Measurements from ENCODE around the gene SDC1.

The SDC1 gene

DNA sequence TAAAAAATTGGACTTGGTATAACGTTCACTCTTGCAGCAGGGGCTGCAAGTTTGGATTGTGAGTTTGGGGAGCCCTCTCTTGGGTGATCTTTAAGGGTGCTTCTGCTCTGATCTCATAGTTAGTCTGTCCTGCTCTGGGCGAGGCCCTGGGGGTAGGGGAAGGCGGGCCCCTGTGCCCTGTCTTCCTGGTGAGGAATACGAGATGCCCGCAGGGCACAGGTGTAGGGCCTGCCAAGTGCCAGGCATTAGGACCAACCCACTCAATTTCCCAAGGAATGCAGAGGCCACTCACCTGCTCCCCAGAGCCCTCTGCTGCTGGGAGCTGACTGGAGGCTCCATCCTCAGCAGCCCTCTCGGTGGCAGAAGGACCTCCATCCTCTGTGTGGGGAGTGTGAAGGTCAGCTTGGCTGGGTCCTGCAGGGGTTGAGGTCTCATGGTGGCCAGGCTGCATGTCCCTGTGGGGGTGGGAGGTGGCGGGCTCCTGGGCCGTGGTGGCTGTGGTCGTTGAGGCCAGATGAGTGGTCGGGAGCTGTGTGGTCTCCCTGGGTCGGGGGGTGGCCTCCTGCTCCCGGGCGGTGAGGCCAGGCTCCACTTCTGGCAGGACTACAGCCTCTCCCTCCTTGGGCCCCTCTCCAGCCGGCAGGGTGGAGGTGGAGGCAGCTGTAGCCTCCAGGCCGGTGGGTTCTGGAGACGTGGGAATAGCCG lies 21.3 kb downstream of the SDC1 start:
- H3K4me3 ChIP-seq (ENCODE audit: low read depth, low read length): no peak overlapping the region
- no peaks in the 10 kb centered on the region for H3K9me3 ChIP-seq (ENCODE audit: control insufficient read depth, insufficient read depth, low read length)
- H3K9ac ChIP-seq (ENCODE audit: low read depth, low read length): no peak overlapping the region
- H3K36me3 ChIP-seq (ENCODE audit: control insufficient read depth, insufficient read depth, low read length): peaks cover 49% of the 10 kb centered on the region
- no peaks in the 10 kb centered on the region for H3K27me3 ChIP-seq (ENCODE audit: control insufficient read depth, insufficient read depth, low read length)
- no peaks in the 10 kb centered on the region for H3K4me1 ChIP-seq (ENCODE audit: control insufficient read depth, insufficient read depth, low read length)
- no peak overlapping the region for H3K27ac ChIP-seq (ENCODE audit: low read depth, low read length)

DNA sequence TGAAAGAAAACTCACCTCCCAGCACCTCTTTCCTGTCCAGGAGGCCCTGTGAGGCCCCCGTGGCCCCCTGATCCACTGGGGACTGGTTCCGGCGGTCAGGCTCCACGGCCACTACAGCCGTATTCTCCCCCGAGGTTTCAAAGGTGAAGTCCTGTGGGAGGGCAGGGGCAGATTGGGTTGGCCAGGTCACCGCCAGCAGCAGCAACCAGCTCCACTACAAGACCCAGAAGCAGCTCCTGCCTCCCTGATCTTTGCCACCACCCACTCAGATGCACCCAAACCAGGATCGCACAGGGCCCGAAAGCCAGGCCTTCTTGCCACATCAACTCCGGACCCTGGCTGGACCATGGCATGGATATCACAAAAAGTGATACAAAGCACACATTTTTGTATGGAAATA lies 21.9 kb downstream of the SDC1 start:
- Histone ChIP-seq H3K36me3 (ENCODE audit: control insufficient read depth, insufficient read depth, low read length) (peaks cover 49% of the 10 kb centered on the region), H3K9me3 (ENCODE audit: control insufficient read depth, insufficient read depth, low read length) (no peaks in the 10 kb centered on the region), H3K27me3 (ENCODE audit: control insufficient read depth, insufficient read depth, low read length) (no peaks in the 10 kb centered on the region), H3K4me3 (ENCODE audit: low read depth, low read length) (no peak overlapping the region), H3K4me1 (ENCODE audit: control insufficient read depth, insufficient read depth, low read length) (no peaks in the 10 kb centered on the region), H3K27ac (ENCODE audit: low read depth, low read length) (no peak overlapping the region), H3K9ac (ENCODE audit: low read depth, low read length) (no peak overlapping the region)

DNA sequence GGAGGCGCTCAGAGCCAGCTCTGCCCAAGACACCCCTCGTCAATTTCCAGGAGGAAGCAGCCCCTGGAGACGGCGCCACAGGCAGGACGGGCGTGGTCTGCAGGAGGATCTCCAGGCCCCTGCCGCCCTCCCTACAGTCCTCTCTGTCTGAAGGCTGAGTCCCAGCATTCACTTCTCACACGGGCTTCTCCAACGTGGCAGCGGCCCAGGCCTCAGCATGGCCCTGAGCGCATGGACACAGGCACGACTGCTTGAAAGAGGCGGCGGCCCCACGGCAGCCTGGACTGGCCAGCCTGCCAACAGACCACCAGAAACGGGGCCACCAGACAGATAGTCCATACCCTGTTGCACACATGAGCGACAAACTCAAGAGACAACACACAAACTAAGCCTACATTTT lies 23.3 kb downstream of the SDC1 start:
- Histone ChIP-seq H3K9me3 (ENCODE audit: control insufficient read depth, insufficient read depth, low read length) (no peaks in the 10 kb centered on the region), H3K36me3 (ENCODE audit: control insufficient read depth, insufficient read depth, low read length) (peaks cover 49% of the 10 kb centered on the region), H3K27me3 (ENCODE audit: control insufficient read depth, insufficient read depth, low read length) (no peaks in the 10 kb centered on the region), H3K27ac (ENCODE audit: low read depth, low read length) (no peak overlapping the region), H3K4me3 (ENCODE audit: low read depth, low read length) (no peak overlapping the region), H3K4me1 (ENCODE audit: control insufficient read depth, insufficient read depth, low read length) (no peaks in the 10 kb centered on the region), H3K9ac (ENCODE audit: low read depth, low read length) (no peak overlapping the region)

DNA sequence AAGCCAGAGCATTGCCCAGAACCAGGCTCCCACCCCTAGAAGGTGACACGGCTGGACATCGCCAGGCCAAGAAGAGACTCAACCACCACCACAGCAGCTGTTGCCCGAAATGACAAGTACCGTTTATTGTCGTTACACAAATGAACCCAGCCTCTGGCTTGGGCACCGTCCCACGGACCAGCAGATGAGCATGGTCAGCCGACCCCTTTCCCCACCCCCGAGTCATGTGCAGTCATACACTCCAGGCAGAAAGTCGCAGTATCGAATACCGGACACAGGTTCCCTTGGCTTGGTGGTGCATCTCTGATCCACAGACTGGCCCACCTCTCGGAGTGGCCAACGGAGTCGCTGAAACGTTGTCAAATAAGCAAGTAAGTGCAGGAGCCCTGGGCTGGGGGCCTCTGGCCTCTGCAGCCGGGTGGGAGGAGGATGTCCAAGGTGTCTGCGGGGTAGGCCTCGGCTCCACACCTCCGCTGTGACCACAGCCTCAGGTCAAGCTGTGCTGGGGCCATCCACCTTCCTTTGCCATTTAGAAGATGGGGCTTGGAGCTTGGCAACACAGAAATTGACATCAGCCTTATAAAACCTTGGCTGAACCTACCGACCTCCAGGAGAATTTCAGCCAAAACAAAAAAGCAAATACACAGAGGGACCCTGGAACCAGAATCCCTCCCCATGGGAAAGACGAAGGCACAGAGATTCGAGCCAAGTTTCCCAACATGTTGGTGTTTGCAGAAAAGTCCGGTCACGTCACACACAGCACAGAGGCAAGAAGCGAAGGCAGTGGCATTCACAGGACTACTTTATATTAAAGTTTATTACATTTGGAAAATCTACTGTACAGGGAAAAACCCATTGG lies 24.0 kb downstream of the SDC1 start:
- H3K4me3 ChIP-seq (ENCODE audit: low read depth, low read length): no peak overlapping the region
- H3K9ac ChIP-seq (ENCODE audit: low read depth, low read length): no peak overlapping the region
- H3K9me3 ChIP-seq (ENCODE audit: control insufficient read depth, insufficient read depth, low read length): no peaks in the 10 kb centered on the region
- H3K27ac ChIP-seq (ENCODE audit: low read depth, low read length): no peak overlapping the region
- H3K36me3 ChIP-seq (ENCODE audit: control insufficient read depth, insufficient read depth, low read length): peaks cover 49% of the 10 kb centered on the region
- no peaks in the 10 kb centered on the region for H3K4me1 ChIP-seq (ENCODE audit: control insufficient read depth, insufficient read depth, low read length)
- H3K27me3 ChIP-seq (ENCODE audit: control insufficient read depth, insufficient read depth, low read length): no peaks in the 10 kb centered on the region

DNA sequence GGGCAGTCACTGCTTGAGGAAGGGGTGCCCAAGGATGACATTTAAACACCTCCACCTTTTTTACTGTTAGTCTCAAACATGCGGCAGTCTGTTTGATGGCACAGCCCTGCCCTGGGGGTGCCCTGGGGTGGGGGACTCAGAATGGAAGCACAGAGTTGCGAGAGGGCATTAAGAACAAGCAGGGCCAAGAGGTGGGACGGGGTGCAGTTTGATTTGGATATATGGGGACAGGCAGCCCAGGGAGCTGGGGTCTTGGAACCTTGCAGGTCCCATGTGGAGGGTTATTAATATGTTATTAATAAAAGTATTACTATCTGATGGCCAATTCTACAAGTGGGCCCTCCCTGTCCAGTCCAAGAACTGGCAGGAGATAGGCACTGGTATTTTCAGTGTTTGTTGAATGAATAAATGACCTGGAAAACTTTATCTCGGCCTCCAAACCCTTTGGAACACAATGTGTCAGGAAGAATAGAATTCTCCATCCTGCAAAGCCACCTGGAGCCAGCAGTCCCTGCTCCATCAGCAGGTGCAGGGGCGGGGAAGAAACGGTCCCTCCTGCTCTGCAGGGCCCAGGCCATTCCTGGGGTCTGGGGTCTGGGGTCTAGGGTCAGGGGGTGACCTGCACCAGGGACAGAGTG lies 25.2 kb downstream of the SDC1 start:
- Histone ChIP-seq H3K27ac (ENCODE audit: low read depth, low read length) (no peak overlapping the region), H3K36me3 (ENCODE audit: control insufficient read depth, insufficient read depth, low read length) (peaks cover 42% of the 10 kb centered on the region), H3K4me1 (ENCODE audit: control insufficient read depth, insufficient read depth, low read length) (no peaks in the 10 kb centered on the region), H3K9ac (ENCODE audit: low read depth, low read length) (no peak overlapping the region), H3K4me3 (ENCODE audit: low read depth, low read length) (no peak overlapping the region), H3K27me3 (ENCODE audit: control insufficient read depth, insufficient read depth, low read length) (no peaks in the 10 kb centered on the region), H3K9me3 (ENCODE audit: control insufficient read depth, insufficient read depth, low read length) (no peaks in the 10 kb centered on the region)

DNA sequence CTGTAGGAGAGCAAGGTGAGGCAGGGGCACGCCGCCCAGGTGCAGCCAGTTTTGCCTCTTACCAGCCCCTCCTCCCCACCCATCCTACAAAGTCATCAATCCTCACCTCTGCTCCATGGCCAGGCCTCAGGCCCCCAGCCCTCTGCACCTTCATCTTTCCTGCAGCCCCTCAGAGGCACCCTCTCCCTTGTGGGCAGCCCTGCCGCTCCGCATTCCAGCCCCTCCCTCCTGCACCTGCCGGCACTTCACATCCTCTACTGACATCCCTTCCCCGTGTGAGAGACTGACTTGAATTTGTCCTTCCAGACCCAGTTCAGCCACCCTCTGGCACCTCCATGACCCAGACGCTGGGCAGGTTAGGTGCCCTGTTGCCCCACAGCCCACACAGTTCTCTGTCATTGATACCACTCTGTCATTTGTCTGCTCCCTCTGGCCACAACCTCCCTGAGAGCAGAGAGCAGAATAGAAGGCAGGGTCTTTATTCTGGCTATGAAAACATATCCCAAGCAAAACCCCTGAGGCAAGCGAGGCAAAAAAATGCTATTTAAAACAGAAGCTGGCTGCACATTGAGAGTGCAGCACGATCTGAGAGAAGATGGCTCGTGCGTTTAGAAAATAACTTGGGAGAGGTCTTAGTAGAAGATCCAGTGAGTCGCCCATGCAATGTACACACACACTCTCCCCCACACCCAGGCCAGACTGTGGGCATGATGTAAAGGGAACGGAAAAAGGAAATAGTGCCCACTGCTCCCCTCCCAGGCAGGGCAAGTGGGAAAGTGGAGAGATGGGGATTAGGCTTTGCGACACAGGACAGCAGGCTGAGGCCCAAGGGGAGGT lies 25.9 kb downstream of the SDC1 start:
- H3K36me3 ChIP-seq (ENCODE audit: control insufficient read depth, insufficient read depth, low read length): peaks cover 35% of the 10 kb centered on the region
- H3K27ac ChIP-seq (ENCODE audit: low read depth, low read length): no peak overlapping the region
- no peaks in the 10 kb centered on the region for H3K9me3 ChIP-seq (ENCODE audit: control insufficient read depth, insufficient read depth, low read length)
- no peak overlapping the region for H3K4me3 ChIP-seq (ENCODE audit: low read depth, low read length)
- no peaks in the 10 kb centered on the region for H3K27me3 ChIP-seq (ENCODE audit: control insufficient read depth, insufficient read depth, low read length)
- no peaks in the 10 kb centered on the region for H3K4me1 ChIP-seq (ENCODE audit: control insufficient read depth, insufficient read depth, low read length)
- H3K9ac ChIP-seq (ENCODE audit: low read depth, low read length): no peak overlapping the region

DNA sequence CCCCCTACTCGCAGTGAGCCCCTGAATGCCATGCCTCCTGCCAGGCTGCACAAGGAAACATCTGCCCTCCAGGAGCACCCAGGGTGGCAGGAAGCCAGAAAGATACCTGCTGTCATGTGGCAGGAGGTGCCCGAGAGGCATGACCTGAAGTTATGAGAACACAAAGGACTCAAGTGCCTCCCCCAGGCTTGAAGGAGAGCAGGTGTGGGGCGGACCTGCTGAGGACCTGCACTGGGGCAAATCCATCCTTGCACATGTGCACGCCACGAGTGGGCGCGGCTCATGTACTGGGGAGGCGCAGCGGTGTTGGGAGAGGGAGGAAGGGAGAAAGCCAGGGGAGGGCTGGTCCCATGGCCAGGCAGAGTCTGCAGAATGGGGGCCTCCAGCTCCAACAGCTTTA lies 26.9 kb downstream of the SDC1 start:
- H3K4me3 ChIP-seq (ENCODE audit: low read depth, low read length): no peak overlapping the region
- no peaks in the 10 kb centered on the region for H3K27me3 ChIP-seq (ENCODE audit: control insufficient read depth, insufficient read depth, low read length)
- H3K36me3 ChIP-seq (ENCODE audit: control insufficient read depth, insufficient read depth, low read length): peaks cover 25% of the 10 kb centered on the region
- H3K9me3 ChIP-seq (ENCODE audit: control insufficient read depth, insufficient read depth, low read length): no peaks in the 10 kb centered on the region
- H3K9ac ChIP-seq (ENCODE audit: low read depth, low read length): no peak overlapping the region
- H3K27ac ChIP-seq (ENCODE audit: low read depth, low read length): no peak overlapping the region
- H3K4me1 ChIP-seq (ENCODE audit: control insufficient read depth, insufficient read depth, low read length): no peaks in the 10 kb centered on the region

DNA sequence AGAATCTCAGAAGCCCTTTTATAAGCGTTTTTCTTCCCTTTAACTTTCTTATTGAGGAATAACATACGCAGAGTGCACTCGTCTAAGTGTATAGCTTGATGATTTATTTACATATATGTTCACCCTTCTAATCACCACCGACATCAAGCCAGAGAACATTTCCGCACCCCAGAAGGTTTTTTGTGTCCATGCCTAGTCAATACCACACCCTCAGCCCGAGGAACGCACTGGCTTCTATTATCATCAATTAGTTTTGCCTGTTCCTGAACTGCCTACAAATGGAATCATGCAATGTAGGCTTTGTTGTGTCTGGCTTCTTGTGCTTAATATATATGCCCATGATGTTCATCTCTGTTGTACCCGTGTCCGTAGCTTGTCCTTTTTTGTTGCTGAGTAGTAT lies 27.7 kb downstream of the SDC1 start:
- Histone ChIP-seq H3K27ac (ENCODE audit: low read depth, low read length) (no peak overlapping the region), H3K27me3 (ENCODE audit: control insufficient read depth, insufficient read depth, low read length) (no peaks in the 10 kb centered on the region)

DNA sequence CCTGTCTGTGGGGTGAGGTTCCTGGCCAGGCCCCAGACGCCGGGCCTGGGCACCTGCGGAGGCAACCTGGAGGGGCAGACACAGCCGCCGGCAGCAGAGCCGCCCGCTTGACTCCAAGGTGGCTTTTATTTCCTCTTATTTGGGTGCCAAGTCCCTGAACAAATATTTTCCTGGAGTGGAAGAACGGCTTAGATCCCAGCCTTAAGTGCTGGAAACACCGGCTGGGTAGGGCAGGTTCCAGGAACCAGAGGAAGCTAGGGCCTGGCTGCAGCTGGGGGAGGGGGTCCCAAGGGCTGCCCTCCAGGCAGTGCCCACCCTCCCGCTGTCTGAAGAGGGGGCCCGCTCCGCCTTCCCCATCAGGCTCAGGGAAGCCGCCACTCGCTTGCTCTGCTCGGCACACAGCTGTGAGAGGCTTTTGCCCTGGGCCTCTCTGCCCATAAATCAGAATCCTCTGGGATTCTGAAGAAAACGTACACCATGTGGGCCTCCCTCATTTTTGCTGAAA lies 28.2 kb downstream of the SDC1 start:
- H3K27ac ChIP-seq (ENCODE audit: low read depth, low read length): no peak overlapping the region
- no peak overlapping the region for H3K9ac ChIP-seq (ENCODE audit: low read depth, low read length)
- H3K4me1 ChIP-seq (ENCODE audit: control insufficient read depth, insufficient read depth, low read length): peaks cover 3% of the 10 kb centered on the region; the same call in 1 of the 2 replicates
- H3K27me3 ChIP-seq (ENCODE audit: control insufficient read depth, insufficient read depth, low read length): no peaks in the 10 kb centered on the region
- no peak overlapping the region for H3K4me3 ChIP-seq (ENCODE audit: low read depth, low read length)
- H3K36me3 ChIP-seq (ENCODE audit: control insufficient read depth, insufficient read depth, low read length): peaks cover 12% of the 10 kb centered on the region
- no peaks in the 10 kb centered on the region for H3K9me3 ChIP-seq (ENCODE audit: control insufficient read depth, insufficient read depth, low read length)

More for the DNA sequence above, 27.7 kb downstream of the SDC1 start:
- Histone ChIP-seq H3K4me1 (ENCODE audit: control insufficient read depth, insufficient read depth, low read length) (no peaks in the 10 kb centered on the region), H3K4me3 (ENCODE audit: low read depth, low read length) (no peak overlapping the region), H3K9me3 (ENCODE audit: control insufficient read depth, insufficient read depth, low read length) (no peaks in the 10 kb centered on the region), H3K36me3 (ENCODE audit: control insufficient read depth, insufficient read depth, low read length) (peaks cover 17% of the 10 kb centered on the region), H3K9ac (ENCODE audit: low read depth, low read length) (no peak overlapping the region)

DNA sequence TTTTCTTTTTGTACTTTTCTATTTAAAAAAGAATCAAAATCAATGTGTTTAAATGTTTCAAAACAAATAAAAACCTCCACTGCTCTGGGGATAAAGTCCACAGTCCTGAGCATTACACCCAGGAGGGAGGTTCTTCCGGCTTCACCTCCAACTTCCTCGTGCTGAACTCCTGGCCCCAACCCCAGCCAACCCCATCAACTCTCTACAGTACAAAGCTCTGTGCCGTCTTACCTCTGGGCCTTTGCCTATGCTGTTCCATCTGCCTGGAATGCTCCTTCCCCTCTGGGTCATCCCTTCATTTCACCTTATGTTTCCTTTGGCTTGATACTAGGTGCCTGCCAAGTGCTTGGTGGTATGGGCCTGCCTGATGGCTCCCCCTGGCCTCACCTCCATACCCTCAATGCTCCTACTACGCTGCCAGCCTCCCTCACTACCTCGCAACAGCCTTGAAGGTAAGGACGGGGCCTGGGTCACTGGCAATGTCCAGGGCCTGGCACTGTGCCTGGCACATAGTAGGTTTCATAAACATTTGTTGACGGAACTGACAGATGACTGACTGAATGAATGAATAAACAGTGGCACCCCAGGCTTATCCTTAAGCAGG lies 28.8 kb downstream of the SDC1 start:
- Histone ChIP-seq H3K4me3 (ENCODE audit: low read depth, low read length) (no peak overlapping the region), H3K27ac (ENCODE audit: low read depth, low read length) (no peak overlapping the region), H3K9me3 (ENCODE audit: control insufficient read depth, insufficient read depth, low read length) (no peaks in the 10 kb centered on the region), H3K27me3 (ENCODE audit: control insufficient read depth, insufficient read depth, low read length) (no peaks in the 10 kb centered on the region), H3K4me1 (ENCODE audit: control insufficient read depth, insufficient read depth, low read length) (peaks cover 8% of the 10 kb centered on the region), H3K36me3 (ENCODE audit: control insufficient read depth, insufficient read depth, low read length) (peaks cover 6% of the 10 kb centered on the region; the same call in 1 of the 2 replicates), H3K9ac (ENCODE audit: low read depth, low read length) (no peak overlapping the region)
